GM18505 (cell line): ENCODE measurements around the gene KRT39.
"Not testable (repeated sequence)": the region's sequence is repeated elsewhere in the genome, so short reads cannot be mapped to it uniquely, and the experiment has no call there.

Experiments
- ATAC-seq: cut with Tn5 transposase; IDR thresholded peaks from one replicate; pipeline ENCODE4 v1.9.1; 2021; ENCODE audit not compliant: unreplicated experiment
- POLR2A ChIP-seq: IDR thresholded peaks from 4 replicates; pipeline ENCODE4 v1.6.1; 2011; ENCODE audit warnings: borderline replicate concordance; ENCODE audit not compliant: insufficient read depth, insufficient read length; ENCODE audit errors: extremely low read depth

The KRT39 gene

GRCh38 chr17:40945414-40945813 is 21.3 kb downstream of the KRT39 start:
- ATAC-seq: no peak
- TF ChIP-seq POLR2A: no peak

GRCh38 chr17:40944531-40944930 is 22.2 kb downstream of the KRT39 start:
- ATAC-seq: no peak
- no peak for TF ChIP-seq POLR2A

GRCh38 chr17:40942553-40942952 is 24.2 kb downstream of the KRT39 start:
- TF ChIP-seq POLR2A: no peak
- no peak for ATAC-seq

GRCh38 chr17:40940266-40940665 is 26.5 kb downstream of the KRT39 start:
- no peak for ATAC-seq
- TF ChIP-seq POLR2A: no peak

- TF ChIP-seq POLR2A: no peak
- ATAC-seq: no peak
These were observed 27.8 kb downstream of the KRT39 start for GRCh38 chr17:40938981-40939380.

GRCh38 chr17:40937384-40937819 is 29.3 kb downstream of the KRT39 start, which contains the start of gene KRT23:
TSS of gene KRT23 (minus strand) at chr17:40937646. CDS start at chr17:40936603, 1,043 bp downstream.
- TF ChIP-seq POLR2A: no peak
- ATAC-seq: no peak

GRCh38 chr17:40936976-40937375 is 29.8 kb downstream of the KRT39 start:
- no peak for TF ChIP-seq POLR2A
- ATAC-seq: no peak

- TF ChIP-seq POLR2A: no peak
- ATAC-seq: no peak
These were observed 30.2 kb downstream of the KRT39 start for GRCh38 chr17:40936437-40936971.

- no peak for ATAC-seq
- no peak for TF ChIP-seq POLR2A
These were observed 31.1 kb downstream of the KRT39 start for GRCh38 chr17:40935624-40936023.

GRCh38 chr17:40932608-40933007 is 34.1 kb downstream of the KRT39 start:
- ATAC-seq: no peak
- no peak for TF ChIP-seq POLR2A

- no peak for ATAC-seq
- TF ChIP-seq POLR2A: no peak
These were observed 35.4 kb downstream of the KRT39 start for GRCh38 chr17:40931311-40931710.

- TF ChIP-seq POLR2A: no peak
- no peak for ATAC-seq
These were observed 40.4 kb downstream of the KRT39 start for GRCh38 chr17:40926341-40926740.

GRCh38 chr17:40922239-40922638 is 44.5 kb downstream of the KRT39 start:
- no peak for TF ChIP-seq POLR2A
- no peak for ATAC-seq

GRCh38 chr17:40921026-40921425 is 45.7 kb downstream of the KRT39 start:
- ATAC-seq: no peak
- TF ChIP-seq POLR2A: no peak

GRCh38 chr17:40917116-40917515 is 49.6 kb downstream of the KRT39 start:
- not testable (repeated sequence) for ATAC-seq
